Right forelimb (tissue), 1 donor: ENCODE measurements around the gene CLHC1.
"Not testable (repeated sequence)": the region's sequence is repeated elsewhere in the genome, so short reads cannot be mapped to it uniquely, and the experiment has no call there.

Experiments used
- DNase-seq: peaks from one replicate; pipeline ENCODE4 v3.0.0-alpha.2; 2018

CLHC1 gene

DNA sequence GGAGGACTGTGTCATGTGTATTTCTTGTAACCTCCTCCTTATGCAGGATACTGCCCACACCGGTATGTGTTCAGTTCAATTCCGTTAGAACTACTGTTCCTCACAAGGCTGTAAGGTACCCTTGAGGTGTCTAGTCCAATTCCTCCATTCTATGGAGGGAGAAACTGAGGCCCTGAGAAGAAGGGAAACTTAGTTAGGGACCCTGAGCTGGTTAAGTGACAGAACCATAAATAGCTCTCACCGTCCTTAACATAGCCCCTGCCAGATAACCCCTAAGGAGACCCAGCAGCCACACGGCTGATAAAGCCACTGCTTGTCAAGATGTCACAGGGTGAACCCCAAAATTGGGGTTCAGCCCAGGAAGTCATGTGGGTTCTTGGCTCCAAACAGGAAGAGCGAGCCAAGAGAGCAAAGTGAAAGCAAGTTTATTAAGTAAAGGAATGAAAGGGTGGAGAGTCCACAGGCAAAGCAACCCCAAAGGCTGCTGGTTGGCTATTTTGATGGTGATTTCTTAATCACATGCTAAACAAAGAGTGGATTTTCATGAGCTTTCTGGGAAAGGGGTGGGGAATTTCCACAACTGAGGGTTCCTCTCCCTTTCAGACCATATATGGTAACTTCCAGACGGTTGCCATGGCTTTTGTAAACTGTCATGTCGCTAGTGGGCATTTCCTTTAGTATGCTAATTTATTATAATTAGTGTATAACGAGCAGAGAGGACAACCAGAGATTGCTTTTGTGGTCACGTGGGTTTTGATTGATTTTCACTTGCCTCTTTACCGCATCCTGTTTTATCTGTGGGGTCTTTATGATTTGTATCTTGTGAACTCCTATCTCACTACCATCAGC, 98.4 kb downstream of the CLHC1 start:
- no peak for DNase-seq

DNA sequence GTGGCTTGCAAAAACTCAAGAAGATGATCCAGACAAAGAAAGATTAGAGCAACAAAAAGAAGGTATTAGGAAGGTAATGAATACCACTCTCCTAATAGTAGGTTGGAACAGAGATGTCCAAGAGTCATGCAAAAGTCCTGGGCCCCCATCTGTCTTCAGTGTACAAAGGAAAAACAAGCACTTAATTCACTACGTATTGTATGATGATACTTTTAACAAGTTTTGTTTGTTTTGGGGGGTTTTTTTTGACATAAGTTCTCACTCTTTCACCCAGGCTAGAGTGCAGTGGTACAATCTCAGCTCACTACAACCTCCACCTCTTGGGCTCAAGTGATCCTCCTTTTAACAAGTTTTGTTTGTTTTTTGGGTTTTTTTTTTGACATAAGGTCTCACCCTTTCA, 101.2 kb downstream of the CLHC1 start:
- DNase-seq: no peak

GRCh38 chr2:55126643-55127042, 105.5 kb downstream of the CLHC1 start:
- DNase-seq: not testable (repeated sequence)
